SK-N-SH (cell line): ENCODE results near the gene STAMBP. TPM values are rescaled to one million over a fixed set of nuclear protein-coding genes. Genes with fewer than 3 reads are reported as not detected.

Experiments used
- CTCF ChIA-PET: fragments of 300-600, 350-600 bp; formaldehyde crosslinking; extraction: SDS; loops from one replicate; lab custom pipeline; 2021; lab: Yijun Ruan, JAX
- POLR2A ChIA-PET: fragments of 350-600 bp; sonication (Branson Sonifier 250); formaldehyde crosslinking; extraction: SDS; loops from one replicate; lab custom pipeline; 2020; ENCODE audit warnings: antibody characterized with exemption, inconsistent platforms; lab: Yijun Ruan, JAX
- DNase-seq: peaks from one replicate; pipeline ENCODE4 v3.0.0; 2012
- H2AFZ ChIP-seq: fragments of 200-600 bp; sonication (generic); 2 replicates; pipeline ENCODE4 v1.8.1; 2016; ENCODE audit warnings: antibody characterized with exemption, mild to moderate bottlenecking, low read depth
- H3F3A ChIP-seq: fragments of 200-600 bp; sonication (generic); replicated peaks from 2 replicates; pipeline ENCODE3; 2016; ENCODE audit warnings: antibody characterized with exemption, mild to moderate bottlenecking; ENCODE audit not compliant: insufficient read depth
- H3K27ac ChIP-seq, 2 experiments: fragments of 200-500 bp in 1 of 2; fragments of 200-600 bp in 1 of 2; sonication (Bioruptor generic) in 1 of 2; sonication (generic), shearing (Covaris generic) in 1 of 2; 2 replicates each; pipeline versions ENCODE4 v1.5.1 to v1.6.1; 2014 to 2016; ENCODE audit warnings: low read depth in 2 of 2, inconsistent platforms in 1 of 2, low read length in 1 of 2, mild to moderate bottlenecking in 1 of 2, mixed read lengths in 1 of 2
- H3K27me3 ChIP-seq: fragments of 200-600 bp; sonication (generic), shearing (Covaris generic); 2 replicates; pipeline ENCODE4 v1.6.1; 2016; ENCODE audit warnings: mixed run types; ENCODE audit not compliant: insufficient read depth
- H3K36me3 ChIP-seq, 2 experiments: fragments of 200-500 bp in 1 of 2; fragments of 200-600 bp in 1 of 2; sonication (Bioruptor generic) in 1 of 2; sonication (generic) in 1 of 2; replicated peaks in 1 of 2; 2 replicates each; pipeline versions ENCODE3 to v1.5.1; 2014 to 2016; ENCODE audit warnings: low read length in 1 of 2, mild to moderate bottlenecking in 1 of 2; ENCODE audit not compliant: insufficient read depth in 2 of 2, control insufficient read depth in 1 of 2
- H3K4me1 ChIP-seq, 2 experiments: fragments of 200-500 bp in 1 of 2; fragments of 200-600 bp in 1 of 2; sonication (Bioruptor generic) in 1 of 2; sonication (generic), shearing (Covaris generic) in 1 of 2; 2 replicates each; pipeline versions ENCODE4 v1.5.1 to v1.6.1; 2014 to 2016; ENCODE audit warnings: low read depth in 1 of 2, low read length in 1 of 2, mixed run types in 1 of 2; ENCODE audit not compliant: insufficient read depth in 2 of 2, control insufficient read depth in 1 of 2
- H3K4me2 ChIP-seq: fragments of 200-600 bp; sonication (generic), shearing (Covaris generic); 2 replicates; pipeline ENCODE4 v1.6.1; 2017; ENCODE audit warnings: mixed run types
- H3K4me3 ChIP-seq, 2 experiments: fragments of 200-500 bp in 1 of 2; fragments of 200-600 bp in 1 of 2; sonication (Bioruptor generic) in 1 of 2; sonication (generic), shearing (Covaris generic) in 1 of 2; 2 replicates each; pipeline versions ENCODE4 v1.5.1 to v1.8.1; 2014 to 2016; ENCODE audit warnings: low read depth in 2 of 2, inconsistent platforms in 1 of 2, low read length in 1 of 2, mild to moderate bottlenecking in 1 of 2, mixed read lengths in 1 of 2, moderate library complexity in 1 of 2
- H3K79me2 ChIP-seq: fragments of 200-600 bp; sonication (generic); 2 replicates; pipeline ENCODE4 v1.8.1; 2017; ENCODE audit warnings: mild to moderate bottlenecking; ENCODE audit not compliant: insufficient read depth
- H3K9ac ChIP-seq: fragments of 200-600 bp; sonication (generic); 2 replicates; pipeline ENCODE4 v1.6.1; 2017; ENCODE audit warnings: mixed run types
- H3K9me2 ChIP-seq: fragments of 200-600 bp; sonication (generic); 2 replicates; pipeline ENCODE4 v1.6.1; 2017; ENCODE audit warnings: mixed run types
- H3K9me3 ChIP-seq: fragments of 200-600 bp; sonication (generic); 2 replicates; pipeline ENCODE4 v1.6.1; 2017; ENCODE audit warnings: mixed run types, mild to moderate bottlenecking, moderate library complexity
- H4K20me1 ChIP-seq: fragments of 200-600 bp; sonication (generic); 2 replicates; pipeline ENCODE4 v1.6.1; 2017; ENCODE audit warnings: mild to moderate bottlenecking, mixed run types; ENCODE audit not compliant: insufficient read depth
- CHD2 ChIP-seq: fragments of 150-350 bp; IDR thresholded peaks from 2 replicates; pipeline ENCODE4 v1.6.1; 2018; ENCODE audit warnings: low read length; ENCODE audit not compliant: partially characterized antibody
- CTCF ChIP-seq: fragments of 200-600 bp; sonication (generic); IDR thresholded peaks from 2 replicates; pipeline ENCODE4 v1.6.1; 2017; ENCODE audit warnings: antibody characterized with exemption, mild to moderate bottlenecking, moderate library complexity
- EP300 ChIP-seq, 2 experiments: IDR thresholded peaks; 2 replicates each; pipeline versions ENCODE4 v1.4.0 to v1.6.1; 2012; ENCODE audit warnings: borderline replicate concordance in 1 of 2, low read depth in 1 of 2, low read length in 1 of 2
- GABPA ChIP-seq: IDR thresholded peaks from 2 replicates; pipeline ENCODE4 v1.4.0; 2012; ENCODE audit warnings: low read depth, mild to moderate bottlenecking
- JUND ChIP-seq: IDR thresholded peaks from 2 replicates; pipeline ENCODE4 v1.4.0; 2012
- MAX ChIP-seq: IDR thresholded peaks from 2 replicates; pipeline ENCODE4 v1.4.0; 2012; ENCODE audit warnings: low read depth
- MXI1 ChIP-seq: IDR thresholded peaks from 2 replicates; pipeline ENCODE4 v1.6.1; 2012; ENCODE audit warnings: mild to moderate bottlenecking, low read depth, low read length, improper control_type of control experiment
- NRF1 ChIP-seq: IDR thresholded peaks from 2 replicates; pipeline ENCODE4 v1.6.1; 2012; ENCODE audit warnings: low read depth, mild to moderate bottlenecking, low read length
- PBX3 ChIP-seq: IDR thresholded peaks from 2 replicates; pipeline ENCODE4; 2012
- RCOR1 ChIP-seq: fragments of 150-350 bp; IDR thresholded peaks from 2 replicates; pipeline ENCODE4 v1.6.1; 2017; ENCODE audit warnings: antibody characterized with exemption, low read length
- REST ChIP-seq: IDR thresholded peaks from 2 replicates; pipeline ENCODE4 v1.6.1; 2012; ENCODE audit warnings: mild to moderate bottlenecking, low read depth, low read length, moderate library complexity
- RFX5 ChIP-seq: IDR thresholded peaks from 2 replicates; pipeline ENCODE4 v1.6.1; 2012; ENCODE audit warnings: mild to moderate bottlenecking, improper control_type of control experiment, low read length
- RXRA ChIP-seq: IDR thresholded peaks from 2 replicates; pipeline ENCODE4 v1.4.0; 2012; ENCODE audit warnings: low read depth, mild to moderate bottlenecking, borderline replicate concordance
- SIN3A ChIP-seq: IDR thresholded peaks from 2 replicates; pipeline ENCODE4 v1.6.1; 2012; ENCODE audit warnings: low read depth, mild to moderate bottlenecking, low read length, moderate library complexity, borderline replicate concordance
- SMC3 ChIP-seq: IDR thresholded peaks from 2 replicates; pipeline ENCODE4 v1.6.1; 2012; ENCODE audit warnings: low read depth, low read length, improper control_type of control experiment
- TAF1 ChIP-seq: IDR thresholded peaks from 2 replicates; pipeline ENCODE4 v1.6.1; 2012; ENCODE audit warnings: low read depth, mild to moderate bottlenecking, low read length, moderate library complexity, borderline replicate concordance
- TCF12 ChIP-seq: IDR thresholded peaks from 2 replicates; pipeline ENCODE4 v1.4.0; 2012
- TEAD4 ChIP-seq: IDR thresholded peaks from 2 replicates; pipeline ENCODE4 v1.4.0; 2012; ENCODE audit warnings: mild to moderate bottlenecking, borderline replicate concordance; ENCODE audit not compliant: insufficient read depth
- USF1 ChIP-seq: IDR thresholded peaks from 2 replicates; pipeline ENCODE4 v1.4.0; 2012; ENCODE audit warnings: low read depth, borderline replicate concordance
- YY1 ChIP-seq: IDR thresholded peaks from 2 replicates; pipeline ENCODE4 v1.4.0; 2012; ENCODE audit warnings: low read depth, mild to moderate bottlenecking
- WGBS: methylation state at CpG from one replicate; pipeline ENCODE4 v1.1.6; 2017; ENCODE audit warnings: low lambda C conversion rate; 5-methylcytosine and 5-hydroxymethylcytosine counted together
- polyA plus RNA-seq, 3 experiments: library from polyadenylated mRNA; depleted of rRNA; stranded (reverse); fragments of >200 nt; gene quantifications; 2 replicates each; pipeline ENCODE4 v1.2.3, GENCODE V29; 2012

STAMBP gene
- polyA plus RNA-seq, 1 of the 3 experiments (the other 2 are of a cell fraction): 42.2 TPM

GRCh38 chr2:73844087-73844486 is 15.3 kb downstream of the STAMBP start:
- POLR2A ChIA-PET: no interaction called here
- Histone ChIP-seq H3K9me2 (no peaks in the 10 kb centered on the region), H3K4me1 (no peaks in the 10 kb centered on the region), H3K79me2 (peaks cover 17% of the 10 kb centered on the region; the same call in 1 of the 2 replicates), H3K9me3 (no peaks in the 10 kb centered on the region), H3K36me3 (peaks cover 53 to 66% of the 10 kb centered on the region in 2 experiments), H3K27ac (no peak overlapping the region), H2AFZ (no peak overlapping the region), H3K27me3 (no peaks in the 10 kb centered on the region), H3F3A (no peaks in the 10 kb centered on the region), H3K4me3 (no peak overlapping the region), H3K4me2 (no peak overlapping the region)
- 85% methylated on average over 2 of the region's 2 CpGs for WGBS
- no peak for DNase-seq
- CTCF ChIA-PET: interaction anchor here (1.0 to 1.1 kb wide), 2 partner anchors 276 to 406 kb away, joined by 3 to 4 read pairs; no protein-coding TSS in a partner anchor
- TF ChIP-seq USF1: no peak
- TF ChIP-seq TCF12: no peak
- TF ChIP-seq TEAD4: no peak
- TF ChIP-seq TAF1: no peak
- TF ChIP-seq EP300 (IDR thresholded peaks at IDR 0.05; ENCODE audit: borderline replicate concordance in 1 of 2, low read depth in 1 of 2, low read length in 1 of 2): no peak
- TF ChIP-seq MXI1: no peak
- no peak for TF ChIP-seq MAX
- no peak for TF ChIP-seq PBX3
- TF ChIP-seq YY1: no peak
- no peak for TF ChIP-seq RXRA
- TF ChIP-seq RFX5: no peak
- no peak for TF ChIP-seq JUND
- TF ChIP-seq RCOR1: no peak
- TF ChIP-seq GABPA: no peak
- TF ChIP-seq CTCF: no peak
- TF ChIP-seq REST: no peak
- no peak for TF ChIP-seq NRF1
- TF ChIP-seq CHD2: no peak
- TF ChIP-seq SMC3: no peak
- no peak for TF ChIP-seq SIN3A
- TF ChIP-seq, all 33 proteins: peak for 0
- Histone ChIP-seq H4K20me1 (no peaks in the 10 kb centered on the region), H3K9ac (no peak overlapping the region)
